ENCODE results near the gene PPP1R1B.
"Not testable (repeated sequence)": the region's sequence is repeated elsewhere in the genome, so short reads cannot be mapped to it uniquely, and the experiment has no call there.

The PPP1R1B gene

GRCh38 chr17:39626171-39627046, at the start of gene PPP1R1B:
Gene PPP1R1B (plus strand): TSS chr17:39626952. CDS start chr17:39627393, 441 bp downstream.
- no peak for DNase-seq

DNA sequence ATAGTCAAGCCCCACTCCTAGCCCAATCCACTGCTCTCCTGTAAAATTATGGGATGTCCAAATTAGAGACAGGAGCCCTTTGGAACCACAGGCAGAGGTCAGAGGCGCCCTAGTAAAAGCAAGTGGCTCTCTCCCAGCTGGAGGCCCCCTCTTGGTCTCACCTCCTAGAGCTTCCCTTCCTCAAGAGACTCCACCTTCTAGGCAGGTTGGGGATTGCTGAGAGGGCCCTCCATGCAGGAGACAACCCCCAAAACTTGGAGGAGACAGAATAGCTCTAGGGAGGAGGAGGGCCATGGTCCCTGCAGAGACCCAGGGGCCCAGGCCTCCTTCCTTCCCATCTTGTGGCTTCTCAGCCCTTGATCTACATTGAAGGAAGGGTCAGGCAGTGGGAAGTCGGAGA, 48.5 kb upstream of the PPP1R1B start:
- DNase-seq: no peak

GRCh38 chr17:39579318-39580081, 47.3 kb upstream of the PPP1R1B start:
- no peak for DNase-seq

DNA sequence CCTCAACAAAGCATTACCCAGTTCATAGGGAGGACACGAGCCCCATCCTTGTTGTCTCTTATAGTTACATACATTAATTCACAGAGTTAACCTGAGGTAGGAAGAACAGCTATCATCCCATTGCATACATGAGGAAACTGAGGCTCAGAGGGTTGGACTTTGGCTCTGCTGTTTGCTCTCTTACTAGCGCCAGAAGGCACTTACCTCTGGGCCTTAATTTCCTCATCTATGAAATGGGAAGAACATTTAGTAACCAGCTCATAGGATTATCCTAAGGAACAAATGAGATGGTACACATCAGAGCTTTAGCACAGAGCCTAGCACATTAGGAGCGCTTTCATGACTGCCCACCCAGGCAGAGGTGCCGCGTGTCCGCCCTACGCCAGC, 46.7 kb upstream of the PPP1R1B start:
- no peak for DNase-seq

DNA sequence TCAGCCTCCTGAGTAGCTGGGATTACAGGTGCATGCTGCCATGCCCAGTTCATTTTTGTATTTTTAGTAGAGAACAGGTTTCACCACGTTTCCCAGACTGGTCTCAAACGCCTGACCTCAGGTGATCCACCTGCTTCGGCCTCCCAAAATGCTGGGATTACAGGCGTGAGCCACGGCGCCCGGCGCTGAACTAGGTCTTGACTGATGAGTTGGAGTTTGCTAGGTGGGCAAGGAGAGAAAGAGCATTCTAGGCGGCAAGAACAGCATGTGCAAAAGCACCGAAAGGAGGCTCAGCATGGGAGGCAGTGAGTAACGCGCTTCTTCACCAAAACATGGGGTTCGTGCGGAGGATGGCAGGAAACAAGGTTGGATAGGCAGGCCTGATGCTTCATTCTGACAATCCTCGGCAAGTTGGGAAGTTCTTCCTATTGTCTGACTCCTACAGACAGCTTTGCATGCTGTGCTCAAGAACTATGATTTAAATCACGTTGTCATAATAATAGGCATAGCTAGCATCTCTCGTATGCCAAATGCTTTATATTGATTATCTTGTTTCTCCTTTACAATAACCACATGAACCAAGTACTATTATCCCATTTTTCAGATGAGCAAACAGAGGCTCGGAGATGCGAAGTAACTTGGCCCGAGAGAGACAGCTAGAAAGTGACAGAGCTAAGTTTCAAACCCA, 45.5 kb upstream of the PPP1R1B start:
- no peak for DNase-seq

DNA sequence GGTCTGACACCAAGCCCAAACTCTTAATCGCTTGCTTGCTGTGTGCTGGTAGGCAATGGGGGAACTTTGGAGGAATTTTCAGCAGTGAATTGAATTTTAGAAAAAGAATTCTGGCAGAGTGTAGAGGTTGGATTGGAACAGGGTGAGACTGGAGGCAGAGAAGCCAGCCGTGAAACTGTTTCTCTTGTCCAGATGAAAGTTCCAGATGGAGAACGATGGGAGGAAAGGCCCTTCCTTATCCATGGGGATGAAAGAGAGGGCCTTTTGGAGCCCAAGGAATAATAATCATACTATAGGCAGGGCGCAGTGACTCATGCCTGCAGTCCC, 45.0 kb upstream of the PPP1R1B start:
- DNase-seq: no peak

DNA sequence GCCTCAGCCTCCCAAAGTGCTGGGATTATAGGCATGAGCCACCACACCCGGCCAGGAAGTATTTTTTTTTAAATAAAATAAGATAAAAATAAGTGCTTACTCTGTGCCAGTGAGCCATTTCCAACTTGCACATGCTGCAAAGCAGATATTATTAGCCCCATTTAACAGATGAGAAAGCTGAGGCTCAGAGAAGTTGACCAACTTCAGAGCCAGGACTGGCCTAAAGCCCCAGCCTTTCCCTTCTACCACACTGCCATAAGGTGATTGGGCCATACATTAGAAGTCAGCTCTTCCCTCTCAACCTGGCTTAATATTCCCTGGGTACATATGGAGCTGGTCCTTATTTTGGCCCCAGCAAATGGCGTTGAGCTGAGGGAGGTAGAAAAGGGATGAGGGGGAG, 44.1 kb upstream of the PPP1R1B start:
- no peak for DNase-seq

DNA sequence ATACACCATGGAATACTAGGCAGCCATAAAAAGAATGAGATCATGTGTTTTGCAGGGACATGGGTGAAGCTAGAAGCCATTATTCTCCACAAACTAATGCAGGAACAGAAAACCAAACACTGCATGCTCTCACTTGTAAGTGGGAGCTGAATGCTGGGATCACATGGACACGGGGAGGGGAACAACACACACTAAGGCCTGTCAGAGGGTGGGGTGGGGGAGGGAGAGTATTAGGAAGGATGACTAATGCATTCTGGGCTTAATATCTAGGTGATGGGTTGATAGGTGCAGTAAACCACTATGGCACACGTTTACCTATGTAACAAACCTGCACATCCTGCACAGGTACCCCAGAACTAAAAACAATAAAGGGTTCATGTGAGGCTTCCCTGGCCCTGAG, 36.6 kb upstream of the PPP1R1B start:
- not testable (repeated sequence) for DNase-seq

DNA sequence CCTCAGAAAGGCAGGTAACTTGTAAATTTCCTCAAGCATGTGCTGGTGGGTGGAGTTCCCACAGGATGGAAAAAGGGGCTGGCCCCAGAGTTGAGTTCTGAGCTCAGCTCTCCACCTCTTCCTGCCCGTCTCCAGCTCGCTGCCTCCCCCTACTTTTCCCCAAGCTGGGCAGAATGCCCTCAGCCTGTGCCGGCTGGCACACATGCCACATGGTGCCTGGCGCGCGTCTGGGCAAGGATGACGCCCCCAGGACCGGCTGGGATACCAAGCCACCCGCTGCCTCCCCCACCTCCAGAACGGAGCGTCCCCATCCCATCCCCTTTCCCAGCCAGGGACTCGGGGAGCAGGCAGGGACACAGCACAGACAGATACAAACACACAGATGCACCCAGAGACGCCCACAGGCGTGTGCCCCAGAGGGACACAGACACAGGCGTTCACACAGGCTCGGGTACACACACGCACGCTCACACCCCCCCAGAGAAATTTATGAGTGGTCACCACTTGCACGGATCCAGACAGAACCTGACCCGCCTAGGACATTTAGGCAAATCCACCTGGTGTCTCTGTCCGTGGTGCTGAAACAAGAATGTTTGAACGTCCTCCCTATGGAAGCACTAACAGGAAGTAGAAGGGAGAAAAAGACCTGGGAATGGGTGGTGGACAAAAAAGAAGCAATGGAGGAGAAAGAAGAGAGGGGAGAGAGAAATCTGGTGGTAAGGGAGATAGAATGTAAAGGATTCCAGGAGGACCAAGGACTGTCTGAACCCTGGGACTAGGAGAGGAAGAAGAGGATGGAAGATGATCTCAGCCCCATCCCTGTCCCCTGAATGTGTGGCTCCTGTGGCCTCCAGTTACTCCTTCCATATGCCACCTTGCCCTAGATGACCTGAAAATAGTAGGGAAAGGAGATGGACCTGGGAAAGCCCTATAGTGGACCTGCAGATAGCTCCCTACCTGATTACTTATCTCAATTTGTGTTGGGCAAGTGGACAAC, 34.5 kb upstream of the PPP1R1B start:
- no peak for DNase-seq

- DNase-seq: no peak
Measured at GRCh38 chr17:39593371-39593770, 33.4 kb upstream of the PPP1R1B start.

GRCh38 chr17:39595294-39595693, 31.5 kb upstream of the PPP1R1B start:
- DNase-seq: no peak

- DNase-seq: no peak
Measured at GRCh38 chr17:39595928-39596510, 30.7 kb upstream of the PPP1R1B start.

DNA sequence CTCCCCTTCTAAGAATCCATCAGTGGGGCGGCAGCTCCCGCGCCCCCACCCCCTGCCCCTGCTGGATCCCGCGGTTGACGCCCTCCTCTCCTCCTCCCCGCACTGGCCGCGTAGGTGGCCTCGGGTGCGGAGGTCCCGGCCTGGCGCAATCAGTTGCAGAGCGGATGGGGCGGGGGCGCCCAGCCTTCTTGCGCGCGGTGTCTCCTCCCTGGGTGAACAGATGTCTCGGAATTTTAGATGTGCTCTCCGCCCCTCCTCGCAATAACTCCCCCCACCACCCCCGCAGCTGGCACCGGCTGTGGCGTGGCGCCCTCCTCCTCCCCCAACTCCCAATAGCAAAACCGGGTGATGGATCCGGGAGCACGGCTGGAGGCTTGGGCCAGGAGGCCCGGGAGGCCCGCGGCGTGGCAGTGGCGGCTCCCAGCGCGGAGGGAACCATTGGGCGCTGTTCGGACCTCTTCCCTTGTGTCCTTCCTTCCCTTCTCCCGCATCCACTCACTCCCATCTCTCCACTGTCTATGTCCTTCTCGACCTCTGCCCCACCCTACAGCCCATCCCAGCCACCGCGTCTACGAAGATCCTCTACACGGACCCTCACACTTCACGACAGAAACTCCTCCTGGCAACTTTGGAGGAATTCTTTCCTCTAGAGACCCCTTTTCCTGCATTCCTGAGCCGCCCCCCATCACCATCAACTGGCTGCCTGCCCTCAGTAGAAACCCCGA, 30.0 kb upstream of the PPP1R1B start:
- no peak for DNase-seq

DNA sequence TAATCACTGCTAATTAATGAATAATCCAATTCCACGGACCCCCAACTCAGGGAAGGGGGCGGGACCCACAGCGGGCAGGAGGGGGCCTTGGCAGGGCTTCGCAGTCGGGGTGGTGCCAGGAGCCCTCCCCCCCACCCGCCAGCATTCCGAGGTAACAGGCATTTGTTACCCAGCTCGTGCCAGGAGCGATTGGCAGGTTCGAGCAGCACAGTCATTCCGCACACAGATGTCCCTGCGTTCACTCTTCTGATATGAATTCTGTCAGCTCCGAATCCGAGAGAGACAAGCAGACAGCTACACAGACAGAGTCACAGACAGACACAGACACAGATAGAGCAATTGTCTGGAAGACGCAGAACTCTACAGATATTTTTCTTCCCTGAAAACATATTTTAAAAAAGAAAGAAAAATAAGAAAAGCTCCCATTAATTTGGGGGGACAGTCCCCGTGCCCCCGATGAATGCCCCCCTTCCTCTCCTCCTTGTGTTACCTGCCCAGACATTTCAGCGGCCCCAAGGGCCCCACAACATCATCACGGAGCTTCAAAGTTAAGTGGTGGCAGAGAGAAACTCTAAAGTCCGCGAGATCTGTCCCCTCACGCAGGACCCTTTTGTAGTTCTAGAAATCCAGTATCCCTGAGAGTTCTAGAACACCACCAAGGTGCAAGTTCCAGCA, 29.2 kb upstream of the PPP1R1B start:
- no peak for DNase-seq

DNA sequence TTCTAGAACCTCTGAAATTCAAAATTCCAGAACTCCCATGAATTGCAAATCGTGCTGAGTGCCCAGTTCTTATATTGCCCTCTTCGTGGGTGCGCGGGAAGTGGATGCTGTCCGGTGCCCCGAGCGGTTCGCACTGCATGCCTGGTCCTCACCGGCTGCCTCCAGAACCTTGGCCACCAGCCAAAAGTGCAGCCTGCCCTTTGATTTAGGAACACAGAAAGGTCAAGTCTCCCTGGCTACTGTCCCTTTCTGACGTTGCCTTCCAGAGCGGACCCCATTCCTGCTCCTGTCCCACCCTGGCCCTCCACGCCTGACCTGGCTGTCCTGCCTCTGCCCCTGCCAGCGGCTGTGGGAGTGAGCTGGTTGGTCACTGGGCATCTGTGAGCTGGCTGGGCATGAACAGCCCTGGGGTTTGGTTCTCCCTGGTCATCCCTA, 28.7 kb upstream of the PPP1R1B start:
- DNase-seq: no peak

DNA sequence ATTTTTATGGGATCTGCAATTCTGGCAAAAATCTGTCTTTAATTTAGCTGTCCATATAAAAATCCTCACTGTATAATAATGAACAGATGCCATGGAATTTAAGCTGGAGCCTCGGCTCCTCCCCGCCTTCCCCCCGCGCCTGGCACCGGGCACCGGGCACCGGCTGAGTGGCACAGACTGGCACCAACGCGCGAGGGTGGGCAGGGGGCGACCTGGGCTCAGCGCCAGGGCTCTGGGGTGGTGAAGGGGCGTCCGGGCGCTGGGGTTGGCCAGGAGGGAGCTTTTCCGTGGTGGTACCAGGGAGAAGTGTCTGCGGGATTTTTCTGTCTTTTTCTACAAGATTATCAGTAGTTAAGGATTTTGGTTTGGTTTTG, 28.1 kb upstream of the PPP1R1B start:
- no peak for DNase-seq

GRCh38 chr17:39599004-39599664, 27.6 kb upstream of the PPP1R1B start:
- no peak for DNase-seq

- DNase-seq: no peak
Measured at GRCh38 chr17:39599665-39600231, 27.0 kb upstream of the PPP1R1B start.

- no peak for DNase-seq
Measured at GRCh38 chr17:39600288-39600996, 26.3 kb upstream of the PPP1R1B start.
